Measurements from ENCODE around the gene SLC28A3.

Gene SLC28A3

DNA sequence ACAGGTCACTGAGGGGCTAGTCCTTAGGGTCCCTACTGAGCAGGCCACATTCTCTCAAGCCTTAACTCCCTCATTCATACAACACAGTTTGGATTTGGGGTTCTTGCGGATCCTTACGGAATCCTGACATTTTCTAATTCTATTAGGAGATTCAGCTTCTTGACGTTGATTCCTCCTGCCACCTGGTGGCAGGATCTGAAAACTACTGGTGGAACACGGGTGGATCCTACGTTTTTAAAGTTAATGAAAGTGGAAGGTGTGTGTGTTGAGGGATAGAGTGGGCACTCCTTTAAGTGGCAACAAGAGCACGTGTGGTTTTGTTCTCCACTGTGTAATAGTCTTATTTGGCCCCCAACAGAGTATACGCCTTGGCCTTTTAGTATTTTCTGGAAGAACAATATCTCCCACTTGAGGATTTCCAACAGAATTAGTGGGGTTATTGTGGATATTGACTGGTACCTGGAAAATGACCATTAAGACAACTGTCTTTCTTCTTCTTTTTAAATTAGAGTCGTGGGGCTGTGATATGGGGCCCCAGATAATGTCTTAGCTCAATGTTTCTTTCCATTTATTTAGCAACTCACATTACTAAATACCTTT lies 25.2 kb downstream of the SLC28A3 start:
- DNase-seq (ENCODE audit: insufficient read length, low spot score) (peak; percentile 22), FAIRE-seq (no peak)
- peak; percentile 90 for TF ChIP-seq CTCF (IDR thresholded peaks at IDR 0.05; ENCODE audit: insufficient read depth, missing control alignments)

GRCh38 chr9:84314306-84314705 lies 26.3 kb downstream of the SLC28A3 start:
- no peak for FAIRE-seq
- no peak for DNase-seq (ENCODE audit: insufficient read length, low spot score)
- no peak for TF ChIP-seq CTCF (IDR thresholded peaks at IDR 0.05; ENCODE audit: insufficient read depth, missing control alignments)

DNA sequence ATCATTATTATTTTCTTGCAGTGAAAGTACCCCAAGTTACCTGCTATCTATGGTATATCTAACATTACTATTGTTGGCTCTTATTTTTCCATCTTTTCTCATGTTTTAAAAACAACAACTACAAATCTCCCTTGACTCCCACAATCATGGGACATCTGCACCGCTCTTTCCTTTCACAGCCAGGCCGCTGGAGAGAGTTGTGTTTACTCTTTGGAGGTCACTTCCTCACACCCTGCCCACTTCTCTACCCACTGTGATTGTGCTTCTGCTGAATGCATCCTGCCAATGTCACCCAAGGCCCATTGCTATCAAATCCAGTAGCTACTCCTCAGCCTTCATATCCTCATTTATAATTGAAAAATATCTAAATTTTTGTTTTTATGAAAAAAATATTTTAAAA lies 29.7 kb downstream of the SLC28A3 start:
- no peak for TF ChIP-seq CTCF (IDR thresholded peaks at IDR 0.05; ENCODE audit: insufficient read depth, missing control alignments)
- no peak for DNase-seq (ENCODE audit: insufficient read length, low spot score)

DNA sequence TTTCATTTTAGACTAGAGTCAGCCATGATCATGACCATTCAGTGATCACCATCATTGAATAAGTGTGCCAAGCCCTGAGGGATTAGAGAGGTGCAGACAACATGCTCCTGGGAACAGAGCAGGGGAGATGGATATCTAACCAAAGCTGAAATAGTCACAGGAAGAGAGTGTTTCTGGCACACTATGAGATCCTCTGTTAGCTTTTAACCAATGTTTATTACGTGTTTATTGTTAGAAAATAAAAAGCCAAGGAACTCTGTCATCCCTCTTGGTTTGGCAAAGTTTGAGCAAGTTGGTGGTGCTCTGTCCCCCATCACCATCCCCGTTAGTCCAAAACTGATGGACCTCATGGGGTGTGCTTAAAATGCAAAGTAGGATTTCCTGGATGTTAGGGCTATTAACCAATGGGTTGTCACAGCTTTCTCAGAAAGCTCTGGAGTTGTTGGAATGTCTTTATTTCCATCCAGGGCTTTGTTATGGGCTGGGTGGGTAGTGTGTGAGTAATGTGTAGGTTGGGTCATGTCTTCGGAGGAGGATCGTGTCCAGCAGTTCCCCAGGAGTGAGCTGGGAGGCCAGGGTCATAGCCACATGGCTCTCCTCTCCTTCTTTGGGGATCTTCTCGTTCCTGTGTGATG lies 34.9 kb downstream of the SLC28A3 start:
- TF ChIP-seq CTCF (IDR thresholded peaks at IDR 0.05; ENCODE audit: insufficient read depth, missing control alignments): no peak
- DNase-seq (ENCODE audit: insufficient read length, low spot score) (no peak), FAIRE-seq (no peak)

More for the DNA sequence above, 29.7 kb downstream of the SLC28A3 start:
- FAIRE-seq: no peak

DNA sequence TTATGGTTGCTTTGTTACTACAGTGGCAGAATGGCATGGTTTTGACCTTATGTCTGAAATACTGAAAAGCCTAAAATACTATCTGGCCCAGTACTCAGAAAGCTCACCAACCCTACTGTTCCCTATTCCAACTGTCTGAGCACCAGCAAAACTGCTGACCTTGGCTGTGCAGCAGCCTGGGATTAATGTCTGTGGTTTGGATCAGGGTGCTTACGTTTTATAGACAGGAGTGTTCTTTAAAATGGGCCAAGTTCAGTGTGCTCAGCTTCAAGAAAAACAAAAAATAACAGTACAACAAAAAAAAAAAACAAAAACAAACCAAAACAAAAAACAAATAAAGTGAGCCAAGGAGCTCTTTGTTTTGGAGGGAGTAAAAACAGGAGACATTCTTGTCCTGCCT lies 36.4 kb downstream of the SLC28A3 start:
- DNase-seq (ENCODE audit: insufficient read length, low spot score): no peak
- TF ChIP-seq CTCF (IDR thresholded peaks at IDR 0.05; ENCODE audit: insufficient read depth, missing control alignments): no peak
- FAIRE-seq: no peak

DNA sequence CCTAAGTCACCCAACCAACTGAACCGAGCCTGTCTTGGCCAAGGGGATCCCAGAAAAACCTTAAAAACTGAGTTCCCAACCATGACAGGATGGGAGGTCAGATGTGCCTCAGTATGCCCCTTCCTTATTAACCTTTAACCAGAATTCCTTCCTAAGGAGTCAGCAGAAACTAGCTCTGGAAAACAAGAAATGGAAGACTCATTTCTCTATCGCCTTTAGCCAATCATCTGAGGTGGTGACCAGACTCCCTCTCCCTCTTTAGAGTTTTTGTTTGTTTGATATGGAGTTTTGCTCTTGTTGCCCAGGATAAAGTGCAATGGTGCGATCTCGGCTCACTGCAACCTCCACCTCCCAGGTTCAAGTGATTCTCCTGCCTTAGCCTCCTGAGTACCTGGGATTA lies 37.5 kb downstream of the SLC28A3 start:
- DNase-seq (ENCODE audit: insufficient read length, low spot score) (no peak), FAIRE-seq (no peak)
- no peak for TF ChIP-seq CTCF (IDR thresholded peaks at IDR 0.05; ENCODE audit: insufficient read depth, missing control alignments)

DNA sequence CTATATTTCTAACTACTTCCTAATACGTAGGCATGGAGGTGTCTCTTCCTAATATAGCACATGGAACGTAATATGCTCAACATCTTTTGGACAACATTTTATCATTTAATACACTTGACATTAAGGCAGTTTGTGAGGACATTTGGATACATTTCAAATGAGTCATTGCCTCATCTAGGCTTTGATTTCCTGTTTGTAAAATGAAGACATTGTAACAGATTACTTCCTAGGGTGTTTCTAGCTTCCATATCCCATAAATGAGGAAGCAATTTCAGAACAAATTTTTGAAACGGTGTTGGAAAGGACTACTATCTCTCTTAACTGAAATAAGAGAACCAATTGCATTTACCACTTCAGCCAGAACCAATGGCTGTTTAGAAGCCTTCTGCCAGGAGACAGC lies 38.7 kb downstream of the SLC28A3 start:
- FAIRE-seq (no peak), DNase-seq (ENCODE audit: insufficient read length, low spot score) (no peak)
- no peak for TF ChIP-seq CTCF (IDR thresholded peaks at IDR 0.05; ENCODE audit: insufficient read depth, missing control alignments)

Measured in D721Med (cell line).